OCI-M1 (cell line): ENCODE data around the gene EIF2D.
"Not testable (repeated sequence)": the region's sequence is repeated elsewhere in the genome, so short reads cannot be mapped to it uniquely, and the experiment has no call there.

ENCODE experiments used
- DNase-seq: peaks from one replicate; lab custom pipeline; 2025; lab: John Stamatoyannopoulos, UW

Gene EIF2D

DNA sequence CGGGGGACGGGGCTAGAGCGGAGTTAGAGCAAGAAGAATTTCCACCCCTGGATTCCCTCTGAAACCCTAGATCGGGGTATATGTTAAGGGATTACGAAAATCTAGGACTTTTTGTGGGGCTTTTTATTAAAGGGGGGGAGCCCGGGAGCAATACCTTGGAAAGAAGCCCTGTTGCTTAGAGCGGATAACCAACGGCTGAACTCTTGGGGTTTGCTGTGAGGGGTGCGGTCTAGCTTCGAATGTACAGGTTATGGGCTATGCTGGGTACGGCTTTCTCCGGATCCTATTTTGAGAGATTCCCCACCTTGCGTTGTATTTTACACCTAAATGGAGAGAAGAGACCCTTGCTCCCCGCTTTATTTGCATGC lies 23.7 kb upstream of the EIF2D start:
- DNase-seq = peak; percentile 73

DNA sequence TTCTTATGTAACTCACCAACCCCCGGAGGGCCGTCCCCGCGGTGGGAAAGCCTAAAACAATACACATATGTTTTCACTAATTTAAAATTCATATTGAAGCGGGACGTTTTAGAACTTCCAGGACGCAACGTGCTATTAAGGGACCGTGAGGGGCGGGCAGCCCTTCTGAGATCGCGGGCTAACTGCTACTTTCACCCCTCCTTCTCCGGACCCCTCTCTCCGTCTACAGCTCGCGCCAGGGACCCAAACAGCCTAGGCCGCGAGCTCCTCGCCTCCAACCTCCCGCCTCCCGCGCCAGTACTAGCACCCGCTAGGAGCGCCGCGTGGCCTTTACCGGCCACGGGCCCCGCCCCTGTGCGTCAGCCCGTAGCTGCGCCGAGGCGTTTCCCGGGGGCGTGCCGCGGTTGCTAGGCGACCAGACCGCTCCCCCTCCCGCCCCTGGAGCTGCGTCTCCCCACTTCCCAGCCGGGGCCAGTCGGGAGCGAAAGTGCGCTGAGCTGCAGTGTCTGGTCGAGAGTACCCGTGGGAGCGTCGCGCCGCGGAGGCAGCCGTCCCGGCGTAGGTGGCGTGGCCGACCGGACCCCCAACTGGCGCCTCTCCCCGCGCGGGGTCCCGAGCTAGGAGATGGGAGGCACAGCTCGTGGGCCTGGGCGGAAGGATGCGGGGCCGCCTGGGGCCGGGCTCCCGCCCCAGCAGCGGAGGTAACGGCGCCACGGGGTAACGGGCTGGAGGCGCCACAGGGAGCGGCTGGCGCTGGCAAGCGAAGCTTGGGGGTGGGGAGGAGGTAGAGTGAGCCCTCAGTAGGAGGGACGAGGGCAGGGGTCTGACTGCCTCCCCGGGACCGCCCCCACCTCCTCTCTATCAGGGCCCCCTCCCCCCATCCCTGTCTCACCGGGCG lies 23.1 kb upstream of the EIF2D start, which contains the start of gene DYRK3:
Gene DYRK3, plus strand, starts transcription at position 457 of the 898 bp plus-strand sequence. Its CDS starts 168 bp downstream, at position 625.
- DNase-seq = peak; percentile 97

DNA sequence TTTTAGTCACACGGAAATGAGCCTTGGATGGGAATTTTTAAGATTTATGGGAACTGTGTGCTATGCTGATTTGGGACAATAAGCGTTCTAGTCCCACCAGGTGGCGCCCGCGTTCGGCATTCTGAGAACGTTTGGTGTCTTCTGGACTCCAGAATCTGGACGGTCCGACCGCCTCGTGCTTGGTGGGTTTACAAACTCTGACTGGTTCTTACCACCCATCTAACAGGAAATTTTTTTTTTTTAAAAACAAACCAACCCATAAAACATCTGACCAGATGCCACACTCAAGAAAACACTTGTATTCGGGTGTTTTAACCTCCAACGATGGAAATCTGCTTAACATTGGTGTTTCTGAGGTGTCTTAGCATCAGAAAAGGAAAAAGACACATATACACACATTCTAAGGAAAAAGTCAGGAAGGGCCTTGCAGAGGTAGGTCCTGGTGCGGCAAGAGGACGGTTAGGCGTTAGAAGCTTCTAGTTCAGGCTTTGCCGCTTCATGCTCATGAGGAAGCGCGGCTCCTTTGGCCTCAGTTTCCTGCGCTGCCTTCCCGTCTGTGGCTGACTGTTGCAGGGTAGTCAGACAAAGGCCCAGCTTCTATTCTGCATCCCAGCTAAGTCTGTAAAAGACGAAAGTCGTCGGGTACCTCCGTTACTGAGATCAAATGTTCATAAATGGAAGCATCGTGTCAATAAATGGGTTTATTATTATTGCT lies 22.3 kb upstream of the EIF2D start:
- DNase-seq = peak; percentile 95

DNA sequence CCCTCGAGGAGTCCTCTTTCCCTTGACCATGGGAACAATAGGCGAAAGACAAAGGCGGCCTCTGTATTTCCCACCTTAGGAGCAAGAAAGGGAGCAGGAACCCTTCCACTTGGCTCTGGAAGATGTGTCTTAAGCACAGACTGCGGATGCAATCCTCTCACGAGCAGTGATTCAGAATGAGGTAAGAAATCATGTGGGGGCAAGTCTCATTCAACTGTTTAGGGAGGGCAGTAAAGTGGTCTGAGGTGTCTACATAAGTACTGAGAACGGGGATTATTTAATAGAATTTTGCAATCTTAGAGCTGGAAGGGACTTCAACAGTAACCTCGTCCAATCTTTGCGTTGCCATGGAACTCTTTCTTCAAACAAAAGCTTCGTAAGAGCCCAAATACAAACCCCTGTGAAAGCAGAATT lies 21.4 kb upstream of the EIF2D start:
- DNase-seq = no peak

DNA sequence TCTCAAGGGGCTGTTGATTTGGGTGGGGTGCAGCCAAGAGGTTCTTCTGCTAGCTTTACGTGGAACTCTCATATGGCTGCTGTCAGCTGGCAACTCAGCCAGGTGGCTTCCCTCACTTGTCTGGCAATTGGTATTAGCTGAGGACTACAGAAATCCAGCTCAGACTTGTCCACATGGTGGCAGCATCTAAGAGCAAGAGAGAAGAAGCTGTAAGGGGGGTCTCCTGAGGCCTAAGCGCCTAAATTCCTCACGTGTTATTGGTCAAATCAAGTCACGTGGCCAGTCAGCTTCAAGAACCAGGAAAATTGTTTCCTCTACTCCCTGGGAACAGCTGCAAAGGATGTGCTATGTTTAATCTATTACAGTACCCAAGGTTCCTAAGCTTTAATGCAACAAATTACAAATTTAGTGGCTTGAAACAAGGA lies 18.8 kb upstream of the EIF2D start:
- peak; percentile 95 for DNase-seq

DNA sequence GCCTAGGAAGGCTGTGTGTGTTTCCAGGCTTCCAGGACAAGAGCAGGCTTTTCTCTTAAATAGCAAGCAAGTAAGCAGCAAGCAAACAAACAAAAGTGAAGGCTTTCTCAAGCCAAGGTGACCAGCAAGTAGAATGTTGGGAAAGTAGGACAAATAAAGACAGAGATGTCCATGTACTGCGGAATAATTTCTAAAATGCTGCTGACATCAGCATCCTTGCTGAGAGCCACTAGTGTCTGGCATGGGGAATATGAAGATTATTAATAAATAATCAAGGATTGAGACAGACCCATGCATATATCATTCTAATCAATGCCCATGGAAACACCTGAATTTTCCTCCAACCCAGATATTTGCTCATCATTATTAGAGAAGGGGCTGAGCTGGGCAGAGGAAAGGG lies 16.7 kb upstream of the EIF2D start:
- no peak for DNase-seq

DNA sequence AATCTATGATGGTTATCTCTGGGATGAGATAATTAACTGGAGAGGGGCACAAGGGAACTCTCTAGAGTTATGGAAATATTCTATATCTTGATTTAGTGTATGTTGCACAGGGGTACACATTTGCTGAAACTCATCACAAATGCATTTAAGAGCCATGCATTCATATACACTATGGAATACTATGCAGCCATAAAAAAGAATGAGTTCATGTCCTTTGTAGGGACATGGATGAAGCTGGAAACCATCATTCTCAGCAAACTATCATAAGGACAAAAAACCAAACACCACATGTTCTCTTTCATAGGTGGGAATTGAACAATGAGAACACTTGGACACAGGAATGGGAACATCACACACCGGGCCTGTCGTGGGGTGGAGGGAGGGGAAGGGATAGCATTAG lies 14.1 kb upstream of the EIF2D start:
- not testable (repeated sequence) for DNase-seq

DNA sequence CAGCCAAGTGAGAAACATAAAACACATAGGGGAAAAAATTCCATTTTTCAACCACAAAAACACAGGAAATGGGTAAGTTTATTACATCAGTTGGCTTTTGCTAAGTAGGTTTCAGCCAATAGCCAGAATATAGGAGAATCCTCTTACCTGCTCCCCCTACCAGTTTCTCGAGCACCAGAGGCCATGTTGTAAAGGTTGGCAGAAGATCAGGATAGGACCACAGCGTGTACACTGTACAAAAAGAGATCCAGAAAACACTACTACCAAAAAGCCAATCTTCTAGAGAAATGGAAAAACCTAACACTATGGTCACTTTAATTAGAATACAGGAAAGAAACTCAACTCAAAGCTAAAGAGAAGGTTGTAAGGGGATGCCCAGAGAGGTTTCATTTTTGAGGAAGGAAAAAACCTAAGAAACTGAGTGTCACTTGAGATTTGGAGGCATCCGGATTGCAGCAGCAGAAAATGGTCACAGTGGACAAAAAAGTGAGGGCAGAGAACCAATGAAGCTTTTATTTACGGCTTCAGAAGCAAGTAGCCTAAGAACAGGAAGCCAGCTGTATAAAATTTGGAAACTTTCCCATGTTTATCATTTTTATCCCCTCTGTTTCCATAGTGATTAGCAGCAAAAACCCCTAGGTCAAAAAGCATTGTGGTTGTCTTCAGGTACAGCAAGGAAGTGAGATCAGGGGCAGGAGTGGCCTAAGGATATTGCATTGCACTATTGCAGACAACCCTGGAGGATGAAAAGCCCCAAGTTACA lies 2.9 kb downstream of the EIF2D start:
- DNase-seq = no peak

DNA sequence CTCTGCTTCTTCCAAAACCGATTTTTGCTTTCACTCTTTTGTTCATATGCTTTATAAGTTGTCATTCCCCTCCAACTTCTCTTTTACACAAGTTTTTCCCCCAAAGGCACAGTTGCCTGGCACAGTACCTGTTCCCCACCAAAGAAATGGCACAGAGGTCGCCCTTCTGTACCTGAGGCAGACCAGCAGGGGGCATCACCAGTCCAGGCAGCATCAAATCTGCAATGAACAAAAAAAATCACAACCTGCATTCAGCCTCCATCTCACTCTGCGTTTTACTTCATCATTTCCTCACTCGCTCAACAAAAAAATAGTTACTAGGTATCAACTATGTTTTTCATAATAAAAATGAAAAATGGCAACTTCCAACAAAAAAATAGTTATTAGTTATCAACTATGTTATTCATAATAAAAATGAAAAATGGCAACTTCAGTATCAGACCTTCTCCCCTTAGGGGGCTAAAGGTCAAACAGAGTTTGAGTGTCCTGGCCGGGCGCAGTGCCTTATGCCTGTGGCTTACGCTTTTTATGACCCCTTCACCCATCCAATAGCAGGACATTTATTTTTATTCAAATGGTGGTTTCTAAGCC lies 4.1 kb downstream of the EIF2D start:
- DNase-seq = peak; percentile 61

DNA sequence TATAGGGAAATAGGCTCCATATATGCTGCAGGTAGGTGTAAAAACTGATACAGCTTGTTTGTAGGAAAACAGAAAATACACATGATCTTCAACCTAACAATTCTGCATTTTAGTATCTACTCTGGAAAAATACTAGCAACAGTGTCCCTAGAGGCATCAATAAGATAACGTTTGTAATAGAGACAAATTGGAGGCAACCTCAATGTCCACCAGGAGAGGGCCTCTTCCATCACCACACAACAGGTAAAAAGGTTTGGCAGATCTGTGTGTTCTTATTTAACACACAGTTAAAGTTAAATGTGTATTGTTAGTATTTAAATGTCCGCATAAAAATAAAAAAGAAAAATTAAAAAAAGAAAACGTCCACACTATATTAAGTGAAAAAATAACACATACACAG lies 5.4 kb downstream of the EIF2D start:
- peak; percentile 66 for DNase-seq

DNA sequence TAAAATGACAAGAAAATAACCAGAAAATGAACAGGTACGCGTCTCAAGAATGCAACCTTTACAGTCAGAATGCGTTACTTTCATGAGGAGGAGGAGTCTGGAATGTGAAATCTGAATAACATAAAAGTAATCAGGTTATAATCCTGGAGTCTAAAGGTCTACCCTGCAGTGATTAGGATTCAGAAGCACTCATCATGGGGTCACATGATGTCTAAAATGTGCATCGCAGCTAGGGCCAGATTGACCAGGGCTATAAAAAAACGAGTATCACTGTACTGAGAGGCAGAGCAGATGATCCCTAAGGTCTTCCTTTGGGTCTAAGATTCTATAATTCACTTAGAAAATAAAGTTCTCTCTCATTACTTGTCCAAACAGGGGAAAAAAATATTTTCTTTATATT lies 7.4 kb downstream of the EIF2D start:
- no peak for DNase-seq

DNA sequence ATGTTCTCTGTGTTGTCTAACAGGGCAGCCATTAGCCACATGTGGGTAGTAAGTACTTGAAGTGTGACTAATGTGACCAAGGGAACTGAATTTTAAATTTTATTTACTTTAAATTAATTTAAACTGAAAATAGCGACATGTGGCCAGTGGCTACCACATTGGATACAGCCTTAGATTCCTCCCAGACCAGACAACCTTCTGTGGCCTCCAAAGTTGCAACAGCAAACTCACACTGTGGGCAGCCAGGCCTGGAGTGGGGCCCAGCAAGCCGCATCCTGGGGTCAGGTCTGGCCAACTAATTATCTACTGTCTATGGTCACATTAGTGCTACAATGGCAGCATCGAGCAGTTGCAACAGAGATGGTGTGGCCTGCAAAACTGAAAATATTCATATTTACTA lies 11.7 kb downstream of the EIF2D start:
- DNase-seq = no peak

DNA sequence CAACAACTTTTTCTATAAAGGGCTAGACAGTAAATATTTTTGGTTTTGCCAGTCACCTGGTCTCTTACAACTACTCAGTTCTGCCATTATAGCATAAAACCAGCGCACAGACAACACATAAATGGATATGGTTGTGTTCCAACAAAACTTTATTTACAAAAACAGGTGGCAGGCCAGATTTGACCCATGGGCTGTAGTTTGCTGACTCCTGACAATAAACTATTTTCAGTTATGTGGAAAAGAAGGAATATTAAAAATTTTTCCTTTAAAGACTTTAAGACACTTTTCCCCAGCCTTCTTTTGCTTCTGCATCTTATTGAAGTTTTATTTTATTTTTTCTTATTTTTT lies 16.0 kb downstream of the EIF2D start:
- DNase-seq = no peak

DNA sequence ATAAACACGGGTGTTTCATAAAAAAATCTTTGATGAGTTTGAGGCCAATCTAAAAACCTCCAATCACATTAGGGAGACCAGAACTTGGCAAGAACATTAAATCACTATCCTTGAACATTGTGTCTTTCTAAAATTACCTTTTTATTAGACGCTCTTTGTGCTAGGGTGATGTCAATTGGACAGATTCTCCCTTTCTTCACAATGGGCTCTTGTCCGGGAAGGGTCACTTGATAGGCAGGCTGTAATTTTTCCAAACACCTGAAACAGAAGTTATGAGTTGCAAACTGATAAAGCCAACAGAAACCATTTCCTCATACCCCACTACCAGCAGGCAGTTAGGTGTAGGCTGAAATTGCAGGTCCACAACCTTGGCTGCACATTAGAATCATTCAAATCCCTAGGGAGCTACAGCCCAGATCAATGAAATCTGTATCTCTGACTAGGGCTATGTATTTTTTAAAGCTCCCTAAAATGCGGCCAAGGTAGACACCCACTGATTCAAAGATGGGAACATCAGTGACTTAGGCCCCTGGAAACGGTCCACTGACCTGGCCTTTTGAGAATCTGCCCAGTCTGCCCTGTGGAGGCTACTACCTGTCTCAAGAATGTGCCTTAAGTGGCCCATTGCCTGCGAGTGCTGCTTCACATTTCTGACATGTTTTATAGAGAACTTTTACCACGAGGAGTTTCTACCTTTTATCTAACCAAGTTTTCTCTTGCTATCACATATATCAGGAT lies 16.5 kb downstream of the EIF2D start:
- no peak for DNase-seq

DNA sequence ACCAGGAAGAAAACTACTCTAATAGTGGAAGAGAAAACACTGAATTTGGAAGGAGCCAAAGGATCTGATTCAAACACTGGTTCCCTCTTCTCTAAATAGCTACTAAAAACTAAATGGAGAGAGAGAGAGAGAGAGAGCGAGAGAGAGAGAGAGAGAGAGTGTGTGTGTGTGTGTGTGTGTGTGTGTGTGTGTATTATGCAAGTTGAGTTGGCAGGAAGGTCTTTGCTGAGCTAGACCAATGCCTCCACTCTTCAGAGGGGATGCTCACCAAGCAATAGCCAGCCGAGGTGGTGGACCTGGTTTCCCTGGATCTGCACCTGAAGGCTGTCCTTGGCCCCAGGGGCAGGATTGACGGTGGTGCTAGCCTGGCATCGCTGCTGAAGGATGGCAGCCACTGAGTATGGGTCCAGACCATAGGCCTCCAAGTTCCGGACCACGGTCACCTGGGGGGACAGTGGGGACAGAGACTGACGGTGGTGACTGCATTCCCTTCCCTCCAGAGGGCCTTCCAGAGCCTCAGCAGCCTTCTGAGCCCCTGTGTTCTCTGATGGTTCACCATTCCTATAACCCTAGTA lies 18.8 kb downstream of the EIF2D start:
- DNase-seq = no peak

DNA sequence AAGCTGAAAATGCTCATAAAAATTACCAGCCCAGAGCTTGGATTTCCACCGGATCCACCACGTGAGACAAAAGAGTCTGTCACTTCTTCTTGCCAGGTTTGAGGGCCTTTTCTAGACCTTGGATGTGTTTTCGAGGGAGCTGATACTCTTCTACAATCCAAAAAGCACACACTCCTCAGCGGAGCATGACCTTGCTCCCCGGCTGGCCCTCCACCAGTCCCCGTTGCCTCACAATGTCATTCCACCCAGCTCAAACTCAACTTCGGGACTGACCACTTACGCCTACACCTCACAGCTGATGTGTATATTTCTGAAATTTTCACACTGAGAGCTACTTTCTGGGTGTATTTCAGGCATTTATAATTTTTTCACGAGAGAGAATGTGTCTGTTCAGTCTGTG lies 20.6 kb downstream of the EIF2D start:
- no peak for DNase-seq

DNA sequence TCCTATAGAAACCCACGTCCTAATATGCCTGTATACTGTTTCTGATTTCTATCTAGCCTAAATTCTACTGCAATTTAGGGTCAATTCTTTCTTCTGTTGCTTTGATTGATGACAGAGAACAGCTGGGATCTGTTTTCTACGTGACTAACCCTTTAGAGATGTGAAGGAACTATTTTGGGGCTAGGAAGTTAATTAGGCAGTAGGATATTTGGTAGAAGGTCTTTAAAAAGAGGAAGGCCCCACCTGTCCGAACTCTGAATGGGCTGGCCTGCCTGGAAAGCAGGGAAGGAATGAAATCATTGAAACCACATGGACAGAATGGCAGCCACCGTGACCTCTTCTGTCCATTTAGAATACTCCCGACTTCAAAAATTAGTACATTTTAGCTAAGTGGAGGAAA lies 21.0 kb downstream of the EIF2D start:
- DNase-seq = no peak

DNA sequence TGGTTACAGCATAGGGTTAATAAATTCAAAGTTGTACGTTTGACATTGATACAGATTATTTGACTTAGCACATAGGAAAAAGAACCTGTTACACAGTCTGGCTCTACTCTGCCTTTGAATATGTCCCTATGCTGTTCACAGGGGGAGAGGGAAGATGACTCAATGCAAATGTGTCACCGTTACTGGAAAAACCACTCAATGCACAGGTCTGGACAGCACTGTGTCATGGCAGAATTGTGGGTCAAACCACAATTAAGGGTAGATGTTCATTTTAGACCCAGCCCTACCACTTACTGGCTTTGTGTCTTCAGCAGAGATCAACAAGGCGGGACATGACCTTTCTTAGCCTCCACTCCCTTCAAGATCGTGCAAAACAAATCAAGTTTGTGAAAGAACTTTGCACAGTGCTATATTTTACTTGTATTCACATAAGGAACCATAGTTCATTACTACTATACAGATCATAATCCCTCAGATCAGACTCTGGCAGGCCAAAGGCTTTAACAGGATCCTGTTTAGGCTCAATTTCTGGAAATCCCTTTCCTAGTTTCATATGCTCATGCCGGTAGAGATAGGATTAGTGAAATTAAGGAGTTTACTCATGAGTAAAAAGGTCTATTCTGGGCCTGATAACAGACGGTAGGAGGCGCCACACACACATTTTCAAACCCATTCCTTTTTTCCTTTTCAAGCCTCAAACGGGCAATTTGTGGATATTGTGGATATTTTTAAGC lies 22.1 kb downstream of the EIF2D start:
- peak; percentile 93 for DNase-seq

DNA sequence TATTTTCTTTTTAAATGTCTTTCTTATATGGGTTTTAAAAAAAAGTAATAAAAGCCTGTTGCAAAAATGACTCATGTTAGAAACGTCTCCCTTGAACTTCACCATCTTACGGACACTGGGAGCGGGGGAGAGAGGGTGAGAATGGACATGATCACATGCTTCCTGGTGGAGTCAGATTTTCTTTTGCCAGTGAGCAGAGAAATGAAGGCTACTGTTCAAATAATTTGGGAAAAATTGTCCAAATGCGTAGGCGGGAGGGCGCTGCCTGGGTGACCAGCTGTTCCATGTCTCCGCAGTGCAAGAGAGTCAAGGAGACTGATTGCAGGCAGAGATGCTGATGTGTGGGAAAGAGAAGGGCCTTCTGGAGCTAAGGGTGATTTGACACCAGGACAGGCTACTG lies 23.1 kb downstream of the EIF2D start:
- no peak for DNase-seq

DNA sequence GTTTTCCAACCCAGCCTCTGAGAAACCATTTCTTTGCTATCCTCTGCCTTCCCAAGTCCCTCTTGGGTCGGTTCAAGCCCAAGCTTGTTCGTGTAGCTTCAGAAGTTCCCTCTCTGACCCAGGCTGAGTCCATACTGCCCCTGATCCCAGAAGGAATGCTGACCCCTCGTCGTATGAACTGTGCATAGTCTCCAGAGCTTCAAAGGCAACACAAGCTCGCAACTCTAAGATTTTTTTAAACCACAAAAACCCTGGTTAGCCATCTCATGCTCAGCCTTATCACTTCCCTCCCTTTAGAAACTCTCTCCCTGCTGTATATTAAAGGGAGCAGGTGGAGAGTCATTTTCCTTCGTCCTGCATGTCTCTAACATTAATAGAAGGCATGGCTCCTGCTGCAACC lies 23.8 kb downstream of the EIF2D start:
- DNase-seq = no peak

DNA sequence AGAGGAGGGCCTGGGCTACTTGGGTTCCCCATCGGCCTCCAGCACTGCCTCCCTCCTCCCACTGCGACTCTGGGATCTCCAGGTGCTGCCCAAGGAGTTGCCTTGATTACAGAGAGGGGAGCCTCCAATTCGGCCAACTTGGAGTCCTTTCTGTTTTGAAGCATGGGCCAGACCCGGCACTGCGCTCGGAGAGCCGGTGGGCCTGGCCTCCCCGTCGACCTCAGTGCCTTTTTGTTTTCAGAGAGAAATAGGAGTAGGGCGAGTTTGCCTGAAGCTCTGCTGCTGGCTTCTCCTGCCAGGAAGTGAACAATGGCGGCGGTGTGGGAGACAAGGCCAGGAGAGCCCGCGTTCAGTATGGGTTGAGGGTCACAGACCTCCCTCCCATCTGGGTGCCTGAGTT lies 24.4 kb downstream of the EIF2D start:
- DNase-seq = no peak
